Astrocyte (in vitro differentiated cells and primary cell): ENCODE results near the gene KLHDC8A.

ENCODE experiments used
- CTCF ChIP-seq: IDR thresholded peaks from 2 replicates; pipeline ENCODE4 v1.5.1; 2011; ENCODE audit warnings: low read depth, mild to moderate bottlenecking, inconsistent platforms, low read length, moderate library complexity; ENCODE audit not compliant: insufficient read depth
- EZH2 ChIP-seq: IDR thresholded peaks from 2 replicates; pipeline ENCODE4 v1.6.1; 2012; ENCODE audit warnings: mild to moderate bottlenecking, low read length, inconsistent platforms; ENCODE audit not compliant: insufficient read depth

GRCh38 chr1:205316161-205316566, 40.6 kb downstream of the KLHDC8A start:
- TF ChIP-seq CTCF (no peak), EZH2 (no peak)
